Endothelial cell of umbilical vein (primary cell): ENCODE results near the gene SLC6A9.

ENCODE experiments used
- CTCF ChIP-seq, 2 donors: IDR thresholded peaks; 1 replicate in 1 of 2; 2 replicates in 1 of 2; pipeline ENCODE4 v1.5.1; 2011; ENCODE audit warnings: low read length in 2 of 2, mild to moderate bottlenecking in 2 of 2, moderate library complexity in 2 of 2, control low read depth in 1 of 2, inconsistent platforms in 1 of 2, low read depth in 1 of 2; ENCODE audit not compliant: insufficient read depth in 1 of 2; ENCODE audit errors: extremely low read depth in 1 of 2
- POLR2AphosphoS5 ChIP-seq: IDR thresholded peaks from 2 replicates; pipeline ENCODE4 v1.6.1; 2012; ENCODE audit warnings: low read depth, mild to moderate bottlenecking, control low read depth, low read length, moderate library complexity; ENCODE audit not compliant: insufficient read depth

DNA sequence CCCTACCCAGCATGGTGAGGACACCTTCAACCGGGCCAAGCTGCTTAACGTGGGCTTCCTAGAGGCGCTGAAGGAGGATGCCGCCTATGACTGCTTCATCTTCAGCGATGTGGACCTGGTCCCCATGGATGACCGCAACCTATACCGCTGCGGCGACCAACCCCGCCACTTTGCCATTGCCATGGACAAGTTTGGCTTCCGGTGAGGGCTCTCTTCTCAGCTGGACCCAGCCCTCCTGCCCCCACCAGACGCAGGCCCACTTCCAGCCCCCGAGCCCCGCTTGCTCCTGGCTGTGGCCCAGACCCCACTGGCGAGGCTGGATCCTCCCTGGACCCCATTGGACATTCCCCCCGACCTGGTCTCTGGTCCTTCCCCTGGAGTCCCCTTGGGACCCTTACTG, 46.4 kb downstream of the SLC6A9 start:
- no peak for TF ChIP-seq POLR2AphosphoS5
- no peak for TF ChIP-seq CTCF (IDR thresholded peaks at IDR 0.05; ENCODE audit: extremely low read depth in 1 of 2, insufficient read depth in 1 of 2, low read depth in 1 of 2, low read length in 2 of 2)
